Right ventricle myocardium inferior (tissue), 1 donor: ENCODE results near the gene CD24. TPM values are rescaled to one million over a fixed set of nuclear protein-coding genes. Genes with fewer than 3 reads are reported as not detected.
"Not testable (repeated sequence)": the region's sequence is repeated elsewhere in the genome, so short reads cannot be mapped to it uniquely, and the experiment has no call there.

ENCODE experiments used
- ATAC-seq: fragments of 200-7000 bp; cut with Tn5 transposase; one replicate; pipeline ENCODE4 v1.9.1; 2020; ENCODE audit warnings: mild to moderate bottlenecking, moderate library complexity
- DNase-seq: peaks from one replicate; pipeline ENCODE4 v3.0.0; 2021; ENCODE audit errors: missing footprints
- intact Hi-C: fragments of 100-400 bp; cut with DNase I; formaldehyde crosslinking; loops from one replicate; pipeline ENCODE4 v1.11.0; 2022
- long read RNA-seq: library from polyadenylated mRNA; unstranded; transcript quantifications from one replicate; pipeline ENCODE4 v2.0.0, GENCODE V29; 2021
- total RNA-seq: library from RNA; stranded (reverse); fragmentation: NEBNext Ultra II Directional; extraction: Animal tissue kit (Norgen Biotek cat#: 25700); gene quantifications from one replicate; pipeline ENCODE4 v1.2.1, GENCODE V29; 2021
- donor health status: DM: no; HTN: yes; CAD: no; lungs with severe emphysema.

CD24 gene
- 0.35 TPM for total RNA-seq
- long read RNA-seq: 0 reads

GRCh38 chr6:106974336-106974998 is at the start of gene CD24:
Gene CD24, minus strand, starts transcription at chr6:106974729. Its CDS starts 83 bp downstream, at chr6:106974646.
- peak; percentile 79 for DNase-seq
- intact Hi-C loops: loop anchor here (10.0 kb wide), 1 partner anchor 410 kb away; no protein-coding TSS in a partner anchor
- ATAC-seq: no peak

- intact Hi-C loops: no loop called here
- DNase-seq (no peak), ATAC-seq (no peak)
These were observed 47.1 kb upstream of the CD24 start for GRCh38 chr6:107021446-107022185.

- DNase-seq (no peak), ATAC-seq (no peak)
- intact Hi-C loops: no loop called here
These were observed 45.7 kb upstream of the CD24 start for GRCh38 chr6:107020239-107020638.

DNA sequence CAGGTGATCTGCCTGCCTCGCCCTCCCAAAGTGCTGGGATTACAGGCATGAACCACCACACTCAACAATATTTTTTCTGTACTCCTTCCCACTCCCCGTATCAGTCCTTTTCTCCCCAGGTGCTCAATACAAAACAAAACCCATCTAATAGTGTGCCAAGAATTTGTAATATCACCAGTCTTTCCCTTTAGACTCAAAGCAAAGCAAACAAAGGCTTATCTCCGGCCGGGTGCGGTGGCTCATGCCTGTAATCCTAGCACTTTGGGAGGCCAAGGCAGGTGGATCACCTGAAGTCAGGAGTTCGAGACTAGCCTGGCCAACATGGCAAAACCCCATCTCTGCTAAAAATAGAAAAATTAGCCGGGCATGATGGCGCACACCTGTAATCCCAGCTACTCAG is 45.1 kb upstream of the CD24 start:
- DNase-seq, intact Hi-C loops, ATAC-seq: not testable (repeated sequence)

- no peak for DNase-seq
- intact Hi-C loops: no loop called here
- no peak for ATAC-seq
These were observed 44.5 kb upstream of the CD24 start for GRCh38 chr6:107019047-107019446.

DNA sequence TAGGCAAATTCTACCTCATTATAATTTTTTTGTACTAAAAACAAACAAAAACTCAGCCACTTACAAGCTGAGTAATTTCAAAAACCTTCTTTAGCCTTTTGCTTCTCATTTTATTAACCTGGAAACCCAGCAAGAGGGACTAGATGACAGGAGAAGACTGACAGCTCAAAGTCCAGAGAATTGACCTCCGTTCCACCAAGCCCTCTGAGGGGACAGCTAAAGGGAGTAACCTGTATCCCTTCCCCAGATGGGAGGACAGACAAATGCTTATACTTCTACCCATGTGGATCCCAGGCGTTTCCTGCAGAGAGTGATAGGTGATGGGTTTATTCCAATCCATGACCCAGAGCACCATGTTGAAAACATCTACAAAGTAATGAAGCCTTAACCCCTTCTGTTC is 35.0 kb upstream of the CD24 start:
- intact Hi-C loops: no loop called here
- ATAC-seq (no peak), DNase-seq (no peak)

DNA sequence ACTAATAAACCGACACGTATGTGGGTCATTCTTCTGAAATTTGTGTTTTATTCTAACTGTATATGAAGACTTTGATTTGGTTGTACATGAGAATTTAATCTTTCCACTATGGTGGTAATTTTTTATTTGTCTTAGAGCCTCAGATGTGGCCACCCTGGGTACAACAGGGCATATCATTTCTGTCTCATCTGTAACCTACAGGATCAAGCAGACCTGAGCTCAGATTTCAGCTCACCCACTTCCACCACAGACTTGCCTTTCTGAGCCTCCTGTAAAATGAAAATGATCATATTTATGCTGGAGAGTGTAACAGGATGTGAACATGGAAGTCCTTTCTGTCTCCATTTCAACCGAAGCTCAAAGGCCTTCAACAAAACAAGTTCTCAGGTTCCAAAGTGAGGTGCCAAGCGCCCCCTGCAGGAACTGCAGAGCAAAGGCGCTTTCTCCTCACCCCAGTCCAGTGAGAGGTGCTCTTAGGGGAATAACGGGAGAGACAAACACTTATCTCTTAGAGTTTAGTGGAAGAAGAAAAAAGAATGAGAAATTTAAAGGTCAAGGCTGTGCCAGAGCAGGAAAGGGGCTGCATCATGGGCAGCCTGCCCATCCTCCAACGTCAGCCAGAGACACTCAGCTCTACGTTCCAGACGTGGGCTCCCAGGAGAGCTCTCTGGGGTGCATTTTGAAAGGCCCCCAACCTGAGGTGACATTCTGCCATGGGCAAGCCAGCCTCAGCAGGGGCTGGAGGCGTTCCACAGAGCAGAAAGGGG is 23.0 kb upstream of the CD24 start:
- DNase-seq (no peak), ATAC-seq (no peak)
- intact Hi-C loops: no loop called here

DNA sequence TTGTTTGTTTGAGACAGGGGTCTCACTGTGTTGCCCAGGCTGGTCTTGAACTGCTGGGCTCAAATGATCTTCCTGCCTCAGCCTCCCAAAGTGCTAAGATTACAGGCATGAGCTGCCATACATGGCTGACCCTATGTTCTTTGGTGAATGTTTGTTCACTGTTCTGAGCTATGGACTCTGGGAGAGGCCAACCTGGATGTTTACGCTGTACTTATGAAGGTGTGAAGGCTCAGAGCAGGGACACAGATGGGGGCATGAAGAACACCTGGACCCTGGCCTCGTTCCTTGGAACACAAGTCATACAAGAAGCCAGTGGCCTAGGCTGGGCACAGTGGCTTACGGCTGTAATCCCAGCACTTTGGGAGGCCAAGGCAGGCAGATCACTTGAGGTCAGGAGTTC is 21.1 kb upstream of the CD24 start:
- ATAC-seq (no peak), DNase-seq (no peak)
- intact Hi-C loops: no loop called here

DNA sequence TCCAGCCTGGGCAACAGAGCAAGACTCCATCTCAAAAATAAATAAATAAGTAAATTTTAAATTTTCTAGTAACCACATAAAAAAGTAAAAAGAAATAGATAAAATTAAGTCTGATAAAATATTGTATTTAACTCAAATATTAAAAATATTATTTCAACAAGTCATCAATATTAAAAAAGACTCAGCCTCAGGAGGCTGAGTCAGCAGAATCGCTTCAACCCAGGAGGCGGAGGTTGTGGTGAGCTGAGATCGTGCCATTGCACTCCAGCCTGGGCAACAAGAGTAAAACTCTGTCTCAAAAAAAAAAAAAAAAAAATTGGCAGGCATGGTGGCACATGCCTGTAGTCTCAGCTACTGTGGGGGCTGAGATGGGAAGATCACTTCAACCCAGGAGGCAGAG is 15.2 kb upstream of the CD24 start:
- intact Hi-C loops, DNase-seq, ATAC-seq: not testable (repeated sequence)

- intact Hi-C loops: no loop called here
- no peak for ATAC-seq
These were observed 14.1 kb upstream of the CD24 start for GRCh38 chr6:106988664-106989063.

DNA sequence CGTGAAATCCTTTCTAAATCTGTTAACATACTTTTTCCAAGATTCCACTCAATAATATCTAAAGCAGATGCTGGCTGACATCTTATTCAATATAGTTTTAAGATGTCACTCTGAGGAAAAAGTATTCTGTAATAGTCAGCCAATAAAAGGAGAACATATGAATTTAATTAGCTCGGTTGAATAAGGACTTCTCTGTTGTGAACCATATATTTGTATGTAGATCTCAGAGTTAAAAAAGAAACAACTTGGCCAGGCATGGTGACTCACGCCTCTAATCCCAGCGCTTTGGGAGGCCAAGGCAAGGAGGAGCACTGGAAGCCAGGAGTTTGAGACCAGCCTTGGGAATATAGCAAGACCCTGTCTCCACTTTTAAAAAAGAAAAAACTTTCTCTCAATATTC is 7.4 kb upstream of the CD24 start:
- intact Hi-C loops: no loop called here
- no peak for ATAC-seq
- DNase-seq: no peak

More at GRCh38 chr6:106988664-106989063, 14.1 kb upstream of the CD24 start:
- no peak for DNase-seq

DNA sequence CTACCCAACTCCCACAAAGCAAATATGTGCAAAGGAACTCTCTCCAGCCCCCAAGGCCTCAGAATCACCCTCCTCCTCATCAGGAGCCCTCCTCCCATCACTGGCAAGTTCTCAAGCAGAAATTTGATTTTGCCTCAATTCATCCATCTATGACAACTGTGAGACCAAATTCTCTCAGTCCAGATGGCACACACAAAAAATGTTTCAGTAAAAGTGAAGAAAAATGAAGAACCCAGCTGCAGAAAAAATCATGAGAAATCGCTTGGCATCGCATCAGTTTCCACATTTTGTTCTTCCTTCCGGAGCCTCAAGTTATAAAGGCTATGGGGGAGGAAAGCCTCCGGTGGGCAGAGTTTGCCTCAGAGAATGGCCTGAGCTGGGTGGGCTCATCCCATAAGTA is 6.4 kb upstream of the CD24 start:
- ATAC-seq: no peak
- intact Hi-C loops: no loop called here
- no peak for DNase-seq

- intact Hi-C loops: loop anchor here (2.0 to 10.0 kb wide), 4 partner anchors 372 to 642 kb away; no protein-coding TSS in a partner anchor
- DNase-seq (peak; percentile 94), ATAC-seq (peak; percentile 69)
These were observed 4.9 kb upstream of the CD24 start for GRCh38 chr6:106979435-106979884.

DNA sequence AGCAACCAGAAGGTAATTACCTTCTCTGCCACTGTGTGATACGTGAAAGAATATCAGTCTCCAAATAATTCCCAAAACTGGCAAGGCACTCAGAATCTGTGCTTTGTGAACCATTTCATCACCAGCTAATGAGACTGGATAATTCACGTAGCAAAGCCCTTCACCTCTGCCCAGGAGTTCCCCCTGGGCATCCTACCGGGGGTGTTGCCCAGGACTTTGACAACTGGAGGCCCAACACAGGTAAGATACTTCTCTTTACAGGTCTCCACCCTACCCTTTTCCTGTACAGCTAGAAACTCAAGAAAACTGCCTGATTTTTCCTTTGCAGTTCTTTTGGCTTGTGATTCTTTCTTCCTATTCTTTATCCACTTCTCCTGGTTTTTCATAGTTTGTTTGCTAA is 2.7 kb upstream of the CD24 start:
- DNase-seq (no peak), ATAC-seq (no peak)
- intact Hi-C loops: loop anchor here (5.0 to 10.0 kb wide), 3 partner anchors 370 to 640 kb away; no protein-coding TSS in a partner anchor

- DNase-seq (no peak), ATAC-seq (no peak)
- intact Hi-C loops: loop anchor here (5.0 to 10.0 kb wide), 3 partner anchors 369 to 639 kb away; no protein-coding TSS in a partner anchor
These were observed 1.7 kb upstream of the CD24 start for GRCh38 chr6:106976270-106976669.

DNA sequence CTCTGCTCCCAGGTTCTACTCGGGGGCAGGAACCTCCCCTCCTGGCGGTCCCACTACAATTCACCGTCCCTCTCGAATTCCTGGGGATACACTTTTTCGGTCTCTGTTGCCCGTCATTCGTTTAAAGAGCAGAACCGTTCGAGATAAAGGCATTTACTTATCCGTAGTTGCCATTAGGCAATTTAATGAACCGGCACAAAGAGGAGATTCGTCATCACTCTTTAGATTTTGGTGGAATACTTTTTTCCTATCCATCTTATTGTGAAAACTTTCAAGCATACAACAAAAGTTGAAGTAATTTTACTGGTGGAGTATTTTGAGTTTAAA is 1.2 kb upstream of the CD24 start:
- intact Hi-C loops: loop anchor here (5.0 to 10.0 kb wide), 3 partner anchors 368 to 638 kb away; no protein-coding TSS in a partner anchor
- no peak for ATAC-seq
- DNase-seq: no peak

DNA sequence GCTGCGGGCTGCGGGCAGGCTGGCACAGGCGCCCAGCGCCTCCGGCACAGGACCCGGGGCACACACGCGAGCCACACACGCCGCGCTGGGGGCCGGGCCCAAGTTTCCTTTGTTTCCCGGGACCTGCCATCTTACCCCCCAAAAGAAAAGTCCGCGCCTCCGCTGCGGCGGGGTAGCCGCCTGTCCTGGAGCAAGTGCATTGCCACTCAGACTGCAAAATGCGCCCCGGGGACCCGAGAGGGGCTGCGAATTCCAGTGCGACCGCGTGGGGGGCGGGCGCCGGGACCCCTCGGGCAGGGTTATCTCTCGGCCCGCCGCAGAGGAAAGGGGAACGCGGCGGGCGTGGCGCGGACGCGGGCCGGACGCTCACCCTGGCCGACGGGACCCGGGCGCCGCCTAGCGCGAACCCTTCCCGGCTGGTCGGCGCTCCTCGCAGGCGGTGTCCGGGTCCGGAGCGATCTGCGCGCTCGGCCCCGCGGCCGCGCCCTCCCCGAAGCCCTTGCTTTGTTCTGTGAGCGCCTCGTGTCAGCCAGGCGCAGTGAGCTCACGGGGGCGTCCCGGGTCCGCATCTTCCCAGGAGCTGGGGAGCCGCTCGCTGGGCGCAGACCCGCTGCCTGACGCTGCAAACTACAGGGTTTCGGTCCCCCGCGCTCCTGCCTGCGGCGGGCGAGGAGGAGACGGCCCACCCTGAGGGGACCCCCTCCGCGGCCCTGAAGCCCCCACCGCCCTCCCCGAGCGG is 639 bp upstream of the CD24 start:
- DNase-seq: peak; percentile 77
- intact Hi-C loops: loop anchor here (5.0 to 10.0 kb wide), 3 partner anchors 368 to 638 kb away; no protein-coding TSS in a partner anchor
- peak; percentile 63 for ATAC-seq

DNA sequence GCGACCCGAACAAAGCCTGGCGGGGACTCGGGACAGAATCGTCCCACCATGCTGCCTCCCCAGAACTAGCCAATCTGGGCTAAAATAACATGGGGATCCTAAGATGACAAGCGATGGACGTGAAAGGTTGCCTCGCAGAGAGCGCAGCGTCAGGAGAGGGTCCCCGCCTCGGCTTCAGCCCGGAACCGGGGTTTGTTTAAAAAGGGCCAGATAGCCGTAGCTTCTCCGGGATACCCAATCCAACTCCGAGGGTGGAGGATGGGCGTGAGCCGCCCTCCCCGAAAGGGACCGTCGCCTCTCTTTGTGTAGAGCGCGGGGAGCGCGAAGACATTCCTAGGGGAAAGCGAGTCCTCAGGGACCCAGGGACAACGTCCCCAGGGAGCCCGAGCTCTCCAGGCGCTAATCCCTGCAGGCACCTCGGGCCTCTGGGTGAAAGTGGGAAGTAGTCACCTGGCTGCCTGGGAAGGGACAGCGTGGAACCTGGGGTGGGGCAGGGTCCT is 643 bp downstream of the CD24 start:
- intact Hi-C loops: loop anchor here (10.0 kb wide), 1 partner anchor 409 kb away; no protein-coding TSS in a partner anchor
- DNase-seq (no peak), ATAC-seq (no peak)
